HTERT RPE-1 (cell line): ENCODE measurements around the gene JAK3.
"Not testable (repeated sequence)": the region's sequence is repeated elsewhere in the genome, so short reads cannot be mapped to it uniquely, and the experiment has no call there.

ENCODE experiments used
- in situ Hi-C: fragments of 300-500 bp; cut with MboI; formaldehyde crosslinking; loops from 4 replicates; pipeline ENCODE4 v1.14.3; 2020; ENCODE audit warnings: low sequenced_read_pairs

JAK3 gene

DNA sequence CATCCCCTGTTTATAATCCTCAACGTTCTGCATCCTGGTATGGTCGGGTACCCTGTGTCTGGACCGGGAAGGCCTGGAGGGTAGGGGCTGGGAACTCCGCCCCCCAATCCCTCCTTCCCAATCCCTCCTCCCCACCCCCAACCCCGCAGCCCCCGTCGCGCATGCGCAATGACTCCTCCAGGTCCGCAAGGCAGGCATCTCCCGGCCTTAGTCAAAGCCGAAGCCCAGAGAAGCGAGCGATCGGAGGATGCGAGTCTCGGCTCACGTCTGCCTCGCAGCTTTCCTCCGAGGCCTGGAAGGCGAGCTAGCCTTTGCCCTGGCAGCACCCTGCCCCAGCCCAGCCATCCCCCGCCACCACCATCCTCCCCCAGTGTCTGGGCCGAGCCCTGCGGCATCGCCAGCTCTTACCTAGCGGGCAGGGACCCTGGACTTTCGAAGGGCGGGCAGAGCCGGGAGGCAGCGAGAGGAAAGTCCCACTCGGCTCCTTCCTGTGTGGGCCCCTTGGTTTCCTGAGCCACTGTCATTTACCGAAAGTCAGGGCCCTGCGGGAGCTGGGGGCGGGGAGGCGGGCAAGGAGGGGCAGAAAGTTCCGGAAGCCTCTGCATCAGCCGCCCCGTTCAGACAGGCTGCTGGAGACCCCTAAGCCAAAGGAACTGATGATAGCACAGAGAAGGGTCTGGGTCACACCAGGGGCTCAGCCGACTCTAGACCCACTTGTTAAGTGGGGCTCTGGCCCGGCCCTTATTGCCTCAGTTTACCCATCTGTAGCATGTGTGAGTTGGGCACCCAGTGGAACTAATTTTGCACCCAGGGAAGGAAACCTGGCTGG lies at the start of gene JAK3:
TSS of gene JAK3 (minus strand) at position 445 of the 829 bp plus-strand sequence. CDS start 3,565 bp downstream, outside the sequence.
- in situ Hi-C loops = no loop called here

DNA sequence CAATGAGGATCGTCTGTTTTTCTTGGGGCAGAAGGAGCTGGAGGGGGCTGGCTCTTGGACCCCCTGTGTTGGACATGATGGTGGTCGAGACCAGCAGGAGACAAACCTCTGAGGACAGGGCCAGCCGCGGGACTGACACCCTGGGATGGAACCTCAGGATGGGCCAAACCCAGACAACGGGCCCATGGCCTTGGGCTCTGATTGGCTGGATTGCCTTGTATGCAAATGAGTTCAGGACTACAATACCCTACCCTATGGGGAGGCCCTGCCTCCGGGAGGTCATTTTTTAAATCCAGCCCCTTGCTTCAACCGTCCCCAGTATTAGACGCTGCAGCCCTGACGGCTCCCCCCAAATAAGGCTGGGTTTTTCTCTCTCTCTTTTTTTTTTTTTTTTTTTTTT lies 46.0 kb upstream of the JAK3 start:
- in situ Hi-C loops = no loop called here

DNA sequence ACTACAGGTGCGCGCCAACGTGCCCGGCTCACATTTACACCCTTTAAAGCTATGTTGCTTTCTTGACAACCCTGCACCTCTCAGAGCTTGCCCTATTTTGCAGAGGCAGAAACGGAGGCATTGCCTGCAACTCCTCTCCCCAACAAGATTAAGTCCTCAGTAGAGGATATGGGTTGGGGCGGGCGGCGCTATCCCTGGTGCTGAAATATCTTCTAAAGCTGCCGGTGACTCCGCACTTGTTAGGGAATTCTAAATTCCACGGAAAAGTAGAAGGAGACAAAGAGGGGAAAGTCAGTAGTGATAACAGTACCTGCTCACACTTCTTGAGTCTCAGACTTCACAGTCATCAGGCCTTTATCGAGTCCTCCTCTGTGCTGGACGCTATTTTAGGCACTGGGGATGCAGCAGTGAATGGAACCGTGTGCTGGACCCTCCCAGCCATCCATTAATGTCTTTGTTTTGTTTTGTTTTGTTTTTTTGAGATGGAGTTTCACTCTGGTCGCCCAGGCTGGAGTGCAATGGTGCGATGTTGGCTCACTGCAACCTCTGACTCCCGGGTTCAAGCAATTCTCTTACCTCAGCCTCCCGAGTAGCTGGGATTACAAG lies 41.9 kb upstream of the JAK3 start:
- in situ Hi-C loops = no loop called here

DNA sequence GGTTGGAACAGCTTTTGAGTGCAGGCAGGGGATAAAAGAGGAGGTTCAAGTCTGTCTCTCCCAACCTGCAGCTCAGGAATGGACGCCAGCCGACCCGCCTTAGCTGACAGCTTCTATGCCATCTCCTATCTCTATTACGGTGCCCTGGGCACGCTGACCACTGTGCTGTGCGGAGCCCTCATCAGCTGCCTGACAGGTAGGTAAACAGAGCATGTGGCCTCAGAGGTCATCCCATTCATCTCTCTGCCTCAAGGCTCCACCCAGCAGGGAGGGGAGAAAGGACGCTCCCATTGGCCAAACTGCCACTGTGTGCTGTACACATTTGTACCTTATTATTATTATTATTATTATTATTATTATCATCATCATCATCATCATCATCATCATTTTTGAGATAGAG lies 40.5 kb upstream of the JAK3 start:
- in situ Hi-C loops = no loop called here

DNA sequence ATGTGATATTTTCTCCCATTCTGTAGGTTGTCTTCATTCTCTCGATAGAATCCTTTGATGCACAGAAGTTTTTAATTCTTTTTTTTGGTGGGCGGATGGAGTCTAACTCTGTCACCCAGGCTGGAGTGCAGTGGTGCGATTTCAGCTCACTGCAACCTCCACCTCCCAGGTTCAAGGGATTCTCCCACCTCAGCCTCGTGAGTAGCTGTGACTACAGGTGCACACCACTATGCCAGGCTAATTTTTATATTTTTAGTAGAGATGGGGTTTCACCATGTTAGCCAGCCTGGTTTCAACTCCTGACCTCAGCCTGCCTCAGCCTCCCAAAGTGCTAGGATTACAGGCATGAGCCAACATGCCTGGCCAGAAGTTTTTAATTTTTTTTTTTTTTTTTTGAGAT lies 39.4 kb upstream of the JAK3 start:
- in situ Hi-C loops = not testable (repeated sequence)

DNA sequence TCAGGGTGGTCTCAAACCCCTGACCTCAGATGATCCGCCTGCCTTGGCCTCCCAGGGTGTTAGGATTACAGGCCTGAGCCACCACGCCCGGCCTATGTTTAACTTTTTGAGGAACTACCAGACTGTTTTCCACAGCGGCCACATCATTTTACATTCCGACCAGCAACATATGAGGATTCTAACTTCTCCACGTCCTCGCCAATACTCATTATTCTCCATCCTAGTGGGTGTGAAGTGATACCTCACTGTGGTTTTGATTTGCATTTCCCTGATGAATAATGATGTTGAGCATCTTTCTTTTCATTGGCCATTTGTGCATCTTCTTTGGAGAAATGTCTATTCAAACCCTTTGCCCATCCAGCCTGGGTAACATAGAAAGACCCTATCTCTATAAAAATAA lies 38.7 kb upstream of the JAK3 start:
- in situ Hi-C loops = no loop called here

DNA sequence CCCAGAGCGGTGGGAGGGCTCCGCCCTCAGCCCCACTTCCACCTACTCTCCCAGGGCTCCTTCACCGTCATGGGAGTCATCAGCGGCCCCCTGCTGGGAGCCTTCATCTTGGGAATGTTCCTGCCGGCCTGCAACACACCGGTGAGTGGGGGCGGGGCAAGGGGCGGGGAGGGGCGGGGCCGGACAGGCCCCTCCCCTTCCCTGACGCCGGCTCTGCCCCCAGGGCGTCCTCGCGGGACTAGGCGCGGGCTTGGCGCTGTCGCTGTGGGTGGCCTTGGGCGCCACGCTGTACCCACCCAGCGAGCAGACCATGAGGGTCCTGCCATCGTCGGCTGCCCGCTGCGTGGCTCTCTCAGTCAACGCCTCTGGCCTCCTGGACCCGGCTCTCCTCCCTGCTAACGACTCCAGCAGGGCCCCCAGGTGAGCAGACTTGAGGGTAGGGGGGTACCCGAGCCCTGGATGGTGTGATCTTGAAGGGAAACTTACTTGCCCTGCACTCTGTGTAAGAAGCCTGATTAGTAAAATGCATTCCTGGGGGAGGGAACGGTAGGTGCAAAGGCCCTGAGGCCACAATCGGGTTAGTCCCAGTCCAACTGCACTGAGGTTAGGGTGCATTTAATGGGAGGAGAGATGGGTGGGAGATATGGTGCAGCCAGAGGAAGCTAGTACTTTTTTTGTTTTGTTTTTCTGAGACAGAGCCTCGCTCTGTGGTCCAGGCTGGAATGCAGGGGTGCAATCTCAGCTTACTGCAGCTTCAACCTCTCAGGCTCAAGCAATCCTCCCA lies 36.0 kb upstream of the JAK3 start:
- in situ Hi-C loops = no loop called here

DNA sequence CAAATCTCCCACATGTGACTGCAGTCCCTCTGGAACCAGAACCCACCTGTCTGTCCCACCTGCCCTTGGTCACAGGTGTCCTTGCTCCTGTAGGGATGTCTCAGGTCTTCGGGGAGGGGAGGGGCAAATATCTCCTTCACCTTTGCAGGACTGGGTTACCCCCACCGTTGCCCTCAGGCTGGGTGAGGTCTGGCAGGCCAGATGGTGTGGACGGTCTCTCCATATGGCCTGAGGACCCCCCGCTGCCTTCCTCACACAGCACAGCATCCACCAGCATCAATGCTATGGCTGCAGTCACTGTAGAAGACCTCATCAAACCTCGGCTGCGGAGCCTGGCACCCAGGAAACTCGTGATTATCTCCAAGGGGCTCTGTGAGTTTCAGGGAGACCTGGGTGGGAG lies 33.9 kb upstream of the JAK3 start:
- in situ Hi-C loops = no loop called here

DNA sequence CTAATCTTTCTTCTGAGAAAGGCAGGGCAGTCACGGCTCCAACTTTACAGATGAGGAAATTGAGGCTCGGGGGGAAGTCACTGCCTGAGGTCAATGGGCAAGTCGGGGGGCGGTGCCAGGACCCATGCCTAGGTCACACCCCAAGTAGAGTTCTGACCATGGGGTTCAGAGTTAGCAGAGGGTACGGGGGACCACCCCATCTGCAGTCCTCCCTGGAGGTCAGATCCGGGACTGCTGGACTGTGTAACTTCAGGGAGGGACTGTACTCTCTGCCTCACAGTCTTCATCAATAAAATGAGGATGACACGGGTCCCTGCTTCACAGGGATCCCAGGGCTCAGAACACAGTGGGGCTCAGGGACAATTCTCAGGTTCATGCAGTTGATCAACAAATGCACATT lies 31.7 kb upstream of the JAK3 start:
- in situ Hi-C loops = no loop called here

DNA sequence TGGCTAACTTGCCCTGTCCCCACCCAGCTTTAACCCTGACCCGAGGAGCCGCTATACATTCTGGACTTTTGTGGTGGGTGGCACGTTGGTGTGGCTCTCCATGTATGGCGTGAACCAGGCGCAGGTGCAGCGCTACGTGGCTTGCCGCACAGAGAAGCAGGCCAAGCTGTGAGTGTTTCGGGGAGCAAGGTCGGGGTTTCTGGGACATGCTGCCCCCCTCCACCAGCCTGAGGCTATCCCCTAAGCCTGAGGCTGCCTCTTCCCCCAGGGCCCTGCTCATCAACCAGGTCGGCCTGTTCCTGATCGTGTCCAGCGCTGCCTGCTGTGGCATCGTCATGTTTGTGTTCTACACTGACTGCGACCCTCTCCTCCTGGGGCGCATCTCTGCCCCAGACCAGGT lies 29.9 kb upstream of the JAK3 start:
- in situ Hi-C loops = no loop called here

DNA sequence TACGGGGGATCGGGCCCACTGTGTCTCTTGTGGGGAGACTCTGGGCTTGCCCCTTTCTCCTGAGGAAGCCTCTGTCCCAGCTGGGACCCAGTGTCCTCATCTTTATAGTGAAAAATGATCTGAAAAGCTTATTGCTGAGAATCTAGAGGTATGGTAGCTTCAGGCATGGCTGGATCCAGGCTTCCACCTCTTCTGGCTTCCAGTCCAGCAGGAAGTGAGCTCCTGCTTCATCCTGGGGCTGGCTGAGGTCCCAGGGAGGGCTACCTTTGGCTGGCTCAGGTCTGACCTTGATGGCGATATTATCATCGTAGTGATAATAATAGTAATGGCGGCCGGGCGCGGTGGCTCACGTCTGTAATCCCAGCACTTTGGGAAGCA lies 27.0 kb upstream of the JAK3 start:
- in situ Hi-C loops = no loop called here

DNA sequence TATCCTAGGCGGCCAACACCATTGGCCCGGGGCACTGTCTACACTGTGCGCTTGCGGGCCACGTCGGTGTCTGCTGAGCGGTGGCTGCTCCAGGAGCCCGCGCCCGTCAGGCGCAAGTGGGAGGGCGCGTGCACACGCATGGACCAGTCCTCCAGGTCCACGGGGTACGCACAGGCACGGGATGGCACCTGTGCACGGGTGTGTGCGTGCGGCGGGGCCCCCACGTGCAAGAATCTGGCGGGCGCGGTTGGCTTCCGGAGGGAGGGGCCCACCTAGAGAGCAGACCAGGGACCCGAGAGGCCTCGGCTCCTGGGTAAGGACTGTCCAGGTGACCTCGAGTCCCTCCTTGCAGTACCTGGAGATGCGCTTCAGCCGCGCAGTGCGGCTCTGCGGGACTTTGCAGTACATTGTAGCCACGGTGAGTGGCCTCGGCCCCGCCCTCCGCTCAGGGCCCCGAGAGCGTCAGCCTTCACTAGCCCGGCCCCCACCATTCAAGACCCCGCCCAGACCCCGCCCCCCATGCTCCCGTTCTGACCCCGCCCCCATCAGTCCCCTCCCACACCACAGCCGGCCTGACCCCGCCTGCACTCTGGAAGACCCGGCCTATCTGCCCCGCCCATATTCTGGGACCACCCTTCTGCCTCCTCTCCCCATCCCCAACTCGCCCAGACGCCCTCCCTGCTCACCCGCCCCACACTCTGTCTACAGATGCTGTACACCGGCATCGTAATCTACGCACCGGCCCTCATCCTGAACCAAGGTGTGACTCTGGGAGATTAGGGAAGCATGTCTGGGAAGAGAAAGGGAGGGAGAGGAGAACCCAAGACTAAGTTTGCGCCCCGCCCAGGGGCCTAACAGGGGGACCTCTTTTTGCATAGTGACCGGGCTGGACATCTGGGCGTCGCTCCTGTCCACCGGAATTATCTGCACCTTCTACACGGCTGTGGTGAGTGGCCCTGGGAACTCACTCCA lies 26.3 kb upstream of the JAK3 start:
- in situ Hi-C loops = no loop called here

DNA sequence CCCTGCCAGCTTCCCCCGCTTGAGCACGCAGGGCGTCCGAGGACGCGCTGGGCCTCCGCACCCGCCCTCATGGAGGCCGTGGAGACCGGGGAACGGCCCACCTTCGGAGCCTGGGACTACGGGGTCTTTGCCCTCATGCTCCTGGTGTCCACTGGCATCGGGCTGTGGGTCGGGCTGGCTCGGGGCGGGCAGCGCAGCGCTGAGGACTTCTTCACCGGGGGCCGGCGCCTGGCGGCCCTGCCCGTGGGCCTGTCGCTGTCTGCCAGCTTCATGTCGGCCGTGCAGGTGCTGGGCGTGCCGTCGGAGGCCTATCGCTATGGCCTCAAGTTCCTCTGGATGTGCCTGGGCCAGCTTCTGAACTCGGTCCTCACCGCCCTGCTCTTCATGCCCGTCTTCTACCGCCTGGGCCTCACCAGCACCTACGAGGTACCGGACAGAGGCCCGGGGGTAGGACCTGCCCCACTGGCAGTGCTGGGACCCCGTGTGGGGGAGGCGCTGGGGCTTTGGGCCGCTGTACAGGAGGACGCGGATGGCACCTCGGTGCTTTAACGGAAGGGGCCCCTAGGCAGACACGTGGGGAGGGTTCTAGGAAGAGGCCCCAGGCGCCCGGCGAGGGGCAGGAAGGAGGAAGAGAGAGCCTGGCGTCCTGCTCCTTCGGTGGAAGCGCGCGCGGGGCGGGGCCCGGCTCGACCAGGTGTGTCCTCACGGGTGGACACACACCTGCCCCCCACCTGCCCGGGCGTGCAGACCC lies 24.6 kb upstream of the JAK3 start:
- in situ Hi-C loops = no loop called here

DNA sequence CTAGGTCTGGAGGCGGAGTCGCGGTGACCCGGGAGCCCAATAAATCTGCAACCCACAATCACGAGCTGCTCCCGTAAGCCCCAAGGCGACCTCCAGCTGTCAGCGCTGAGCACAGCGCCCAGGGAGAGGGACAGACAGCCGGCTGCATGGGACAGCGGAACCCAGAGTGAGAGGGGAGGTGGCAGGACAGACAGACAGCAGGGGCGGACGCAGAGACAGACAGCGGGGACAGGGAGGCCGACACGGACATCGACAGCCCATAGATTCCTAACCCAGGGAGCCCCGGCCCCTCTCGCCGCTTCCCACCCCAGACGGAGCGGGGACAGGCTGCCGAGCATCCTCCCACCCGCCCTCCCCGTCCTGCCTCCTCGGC lies 24.1 kb upstream of the JAK3 start, which contains the start of gene SLC5A5:
TSS of gene SLC5A5 (plus strand) at position 68 of the 373 bp plus-strand sequence. CDS start 375 bp downstream, outside the sequence.
- in situ Hi-C loops = no loop called here

DNA sequence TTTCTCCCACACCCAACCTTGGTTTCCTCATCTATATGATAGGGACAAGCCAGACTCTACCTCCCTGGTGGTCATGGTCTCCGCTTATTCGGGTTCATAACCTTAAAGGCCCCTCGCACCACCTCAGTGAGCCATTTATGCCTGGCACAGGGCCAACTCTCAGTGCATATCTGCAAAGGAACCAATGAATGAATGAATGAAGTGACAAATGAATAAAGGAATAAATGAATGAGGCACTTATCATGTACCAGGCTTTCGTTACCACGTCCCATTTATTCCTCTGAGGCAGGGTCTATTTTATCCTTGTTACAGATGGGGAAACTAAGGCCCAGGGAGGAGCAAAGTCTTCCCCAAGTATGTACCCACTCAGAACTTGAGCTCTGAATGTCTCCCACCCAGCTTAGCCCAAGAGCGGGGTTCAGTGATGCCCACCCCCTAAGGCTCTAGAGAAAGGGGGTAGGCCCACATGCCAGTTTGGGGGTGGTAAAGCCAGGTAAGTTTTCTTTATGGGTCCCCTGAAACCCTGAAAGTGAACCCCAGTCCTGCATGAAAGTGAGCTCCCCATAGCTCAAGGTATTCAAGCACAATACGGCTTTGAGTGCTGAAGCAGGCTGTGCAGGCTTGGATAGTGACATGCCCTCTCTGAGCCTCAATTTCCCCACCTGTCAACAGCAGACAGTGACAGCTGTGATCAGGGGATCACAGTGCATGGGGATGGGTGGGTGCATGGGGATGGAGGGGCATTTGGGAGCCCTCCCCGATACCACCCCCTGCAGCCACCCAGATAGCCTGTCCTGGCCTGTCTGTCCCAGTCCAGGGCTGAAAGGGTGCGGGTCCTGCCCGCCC lies 23.5 kb upstream of the JAK3 start:
- in situ Hi-C loops = no loop called here

DNA sequence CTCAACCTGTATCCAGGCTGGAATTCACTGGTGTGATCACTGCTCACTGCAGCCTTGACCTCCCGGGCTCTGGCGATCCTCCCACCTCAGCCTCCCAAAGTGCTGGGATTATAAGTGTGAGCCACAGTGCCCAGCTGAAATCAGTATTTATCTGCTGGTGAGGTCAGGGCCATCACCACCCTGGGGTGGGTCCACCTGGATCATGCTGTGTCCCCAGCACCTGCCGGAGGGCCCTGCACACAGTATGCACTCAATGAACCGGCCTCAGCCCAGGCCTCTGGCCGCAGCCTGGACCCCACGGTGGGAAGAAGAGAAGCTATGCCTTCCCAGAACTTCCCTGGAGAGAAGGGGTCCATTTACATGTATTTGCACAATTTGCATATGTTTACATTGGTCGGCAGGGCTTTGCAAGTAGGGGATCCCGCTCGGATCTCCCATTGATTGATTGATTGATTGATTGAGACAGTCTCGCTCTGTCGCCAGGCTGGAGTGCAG lies 21.4 kb upstream of the JAK3 start:
- in situ Hi-C loops = no loop called here

DNA sequence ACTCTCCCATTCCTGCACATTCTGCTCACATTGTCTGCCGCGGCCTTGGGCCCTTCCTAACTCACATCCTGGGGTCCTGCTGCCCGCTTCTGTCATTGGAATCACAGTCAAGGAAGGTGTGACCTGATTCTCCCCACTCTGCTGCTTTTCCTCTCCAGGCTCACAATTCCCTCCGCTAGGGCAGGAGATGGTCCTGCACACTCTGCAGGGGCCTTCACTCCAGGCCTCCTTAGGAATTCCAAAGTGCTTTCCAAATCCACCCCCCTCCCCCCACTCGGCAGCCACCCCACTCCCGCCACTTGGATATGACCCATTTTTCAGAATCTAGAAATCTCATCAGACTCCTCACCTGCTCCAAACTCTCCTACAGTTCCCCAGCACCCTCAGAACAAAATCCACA lies 20.9 kb upstream of the JAK3 start:
- in situ Hi-C loops = no loop called here

DNA sequence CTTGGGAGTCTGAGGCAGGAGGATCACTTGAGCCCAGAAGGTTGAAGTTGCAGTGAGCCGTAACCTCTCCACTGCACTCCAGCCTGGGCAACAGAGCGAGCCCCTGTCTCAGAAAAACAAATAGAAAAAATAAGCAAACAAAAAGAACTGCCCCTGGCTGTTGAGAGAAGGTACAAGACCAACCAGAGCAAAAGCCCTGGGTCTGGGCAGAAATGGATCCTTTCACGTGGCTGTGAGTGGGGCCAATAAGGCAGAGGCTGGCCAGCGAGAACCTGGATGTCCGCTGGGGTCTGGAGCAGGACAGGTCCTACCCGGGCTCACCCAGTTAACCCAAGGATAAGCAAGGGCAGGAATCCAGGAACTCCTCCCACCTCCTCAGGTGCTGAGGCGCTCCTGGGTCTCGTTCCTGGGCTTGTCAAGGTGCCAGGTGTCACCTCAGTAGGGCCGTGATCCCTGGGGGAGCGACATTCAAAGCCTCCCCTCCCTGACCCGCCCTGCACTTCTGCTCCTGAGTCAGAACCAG lies 19.2 kb upstream of the JAK3 start:
- in situ Hi-C loops = no loop called here
